GM23248 (cell line): ENCODE data around the gene MYO1G. TPM values are rescaled to one million over a fixed set of nuclear protein-coding genes. Genes with fewer than 3 reads are reported as not detected.

Source experiments
- DNase-seq: peaks from one replicate; pipeline ENCODE4 v3.0.0-alpha.2; 2015
- H2AFZ ChIP-seq: fragments of 200-600 bp; sonication (generic); 2 replicates; pipeline ENCODE4 v1.6.1; 2016; ENCODE audit warnings: antibody characterized with exemption
- H3F3A ChIP-seq: fragments of 200-600 bp; sonication (generic); 2 replicates; pipeline ENCODE4 v1.6.1; 2016; ENCODE audit warnings: mild to moderate bottlenecking, antibody characterized with exemption, mixed run types; ENCODE audit not compliant: insufficient read depth
- H3K27ac ChIP-seq: fragments of 200-600 bp; sonication (generic); 2 replicates; pipeline ENCODE4 v1.5.1; 2016; ENCODE audit warnings: mild to moderate bottlenecking
- H3K27me3 ChIP-seq: fragments of 200-600 bp; sonication (generic); replicated peaks from 2 replicates; pipeline ENCODE4 v1.6.1; 2016; ENCODE audit warnings: mild to moderate bottlenecking; ENCODE audit not compliant: insufficient read depth
- H3K36me3 ChIP-seq: fragments of 200-600 bp; sonication (generic); 2 replicates; pipeline ENCODE4 v1.6.1; 2016; ENCODE audit warnings: low read depth, mild to moderate bottlenecking
- H3K4me1 ChIP-seq: fragments of 200-600 bp; sonication (generic); 2 replicates; pipeline ENCODE4 v1.6.1; 2016; ENCODE audit warnings: mild to moderate bottlenecking; ENCODE audit not compliant: insufficient read depth
- H3K4me2 ChIP-seq: fragments of 200-600 bp; sonication (generic); one replicate; pipeline ENCODE4 v1.6.1; 2016; ENCODE audit warnings: mild to moderate bottlenecking; ENCODE audit not compliant: unreplicated experiment
- H3K4me3 ChIP-seq: fragments of 200-600 bp; sonication (generic); 2 replicates; pipeline ENCODE4 v1.5.1; 2016; ENCODE audit warnings: mild to moderate bottlenecking
- H3K79me2 ChIP-seq: fragments of 200-600 bp; sonication (generic); 2 replicates; pipeline ENCODE4 v1.6.1; 2016; ENCODE audit warnings: mild to moderate bottlenecking; ENCODE audit not compliant: insufficient read depth
- H3K9ac ChIP-seq: fragments of 200-600 bp; sonication (generic); 2 replicates; pipeline ENCODE4 v1.6.1; 2016; ENCODE audit warnings: mild to moderate bottlenecking
- H3K9me2 ChIP-seq: fragments of 200-600 bp; sonication (generic); 2 replicates; pipeline ENCODE4 v1.6.1; 2016; ENCODE audit warnings: mixed run types, mild to moderate bottlenecking, moderate library complexity; ENCODE audit not compliant: insufficient read depth
- H3K9me3 ChIP-seq: fragments of 200-600 bp; sonication (generic); one replicate; pipeline ENCODE4 v1.6.1; 2017; ENCODE audit warnings: low read depth
- H4K20me1 ChIP-seq: fragments of 200-600 bp; sonication (generic); 2 replicates; pipeline ENCODE4 v1.6.0; 2016; ENCODE audit not compliant: insufficient read depth
- EZH2 ChIP-seq: fragments of 200-600 bp; sonication (generic); IDR thresholded peaks from 2 replicates; pipeline ENCODE4 v1.6.1; 2018; ENCODE audit warnings: antibody characterized with exemption, mild to moderate bottlenecking; ENCODE audit not compliant: insufficient read depth, poor library complexity, severe bottlenecking
- EZH2phosphoT487 ChIP-seq: fragments of 200-600 bp; sonication (generic); IDR thresholded peaks from 2 replicates; pipeline ENCODE4 v1.6.1; 2018; ENCODE audit warnings: antibody characterized with exemption, moderate library complexity, mild to moderate bottlenecking, low read depth; ENCODE audit not compliant: insufficient read depth
- WGBS, 2 experiments: methylation state at CpG; one replicate each; pipeline ENCODE4 v1.1.6; 2015 to 2017; ENCODE audit warnings: low lambda C conversion rate in 2 of 2, low coverage in 1 of 2; ENCODE audit errors: missing lambda C conversion rate in 2 of 2; 5-methylcytosine and 5-hydroxymethylcytosine counted together
- in situ Hi-C: fragments of 300-500 bp; cut with MboI; formaldehyde crosslinking; loops from 2 replicates; pipeline ENCODE4 v1.15.0; 2020
- polyA plus RNA-seq: library from polyadenylated mRNA; unstranded; fragments of >200 nt; fragmentation: Nextera tagmentation; extraction: Ambion mirVana; gene quantifications from 2 replicates; pipeline ENCODE4 v1.2.1, GENCODE V29; 2016
- total RNA-seq: library from RNA; depleted of rRNA; stranded (reverse); fragments of >200 nt; shearing (Covaris generic); gene quantifications from 2 replicates; pipeline ENCODE4 v1.2.3, GENCODE V29; 2014

The MYO1G gene
- total and polyA plus RNA-seq, 2 experiments from 2014 or later = not detected

DNA sequence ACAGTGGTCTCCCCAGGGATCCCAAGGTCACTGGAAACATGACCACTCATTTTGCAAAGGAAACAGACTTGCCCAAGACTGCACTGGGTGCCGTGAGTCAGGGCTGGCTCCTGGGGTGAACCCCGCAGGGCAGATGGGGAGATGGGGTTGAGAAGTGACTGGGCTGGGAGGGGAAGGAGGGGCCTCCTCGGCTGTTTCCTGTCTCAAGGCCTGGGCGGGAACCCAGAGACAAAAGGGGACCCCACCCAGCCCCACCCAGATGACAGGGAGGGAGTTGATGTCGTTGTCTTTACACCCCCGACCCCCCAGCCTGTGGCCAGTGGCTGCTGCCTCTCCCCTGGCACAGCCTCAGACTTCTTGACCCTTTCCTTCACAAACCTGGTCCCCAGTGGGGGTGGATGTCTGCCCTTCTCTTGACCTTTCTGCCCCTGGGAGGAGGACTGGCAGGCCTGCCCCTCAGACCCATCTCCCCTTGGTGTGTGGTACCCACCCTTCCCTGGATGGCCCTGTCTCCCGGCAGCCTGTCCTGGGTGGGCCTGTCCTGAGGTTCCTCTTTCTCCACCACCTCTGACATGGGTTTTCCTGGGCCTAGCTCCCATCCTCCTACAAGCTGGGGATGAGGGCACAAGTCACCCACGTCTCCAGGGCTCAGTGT is 1.4 kb downstream of the MYO1G start:
- no peak overlapping the region for H3K4me3 ChIP-seq
- H3K9me2 ChIP-seq = no peaks in the 10 kb centered on the region
- peaks cover 18% of the 10 kb centered on the region for H3K4me1 ChIP-seq
- H3K36me3 ChIP-seq = peaks cover under 1% of the 10 kb centered on the region; the same call in 1 of the 2 replicates
- no peaks in the 10 kb centered on the region for H4K20me1 ChIP-seq
- H2AFZ ChIP-seq = no peak overlapping the region
- no peak overlapping the region for H3K27ac ChIP-seq
- DNase-seq = peak; percentile 35
- H3K4me2 ChIP-seq = no peak overlapping the region
- H3F3A ChIP-seq = peaks cover 24% of the 10 kb centered on the region
- in situ Hi-C loops = no loop called here
- H3K27me3 ChIP-seq = no peaks in the 10 kb centered on the region
- H3K9ac ChIP-seq = no peak overlapping the region
- H3K79me2 ChIP-seq = no peaks in the 10 kb centered on the region
- TF ChIP-seq EZH2 = no peak
- TF ChIP-seq EZH2phosphoT487 = no peak
- no peaks in the 10 kb centered on the region for H3K9me3 ChIP-seq
- 44 to 82% methylated on average over 4 to 8 of the region's 8 CpGs for WGBS, 2 experiments

- Histone ChIP-seq H3K9ac (no peak overlapping the region), H3K4me1 (peaks cover 18% of the 10 kb centered on the region), H3K4me3 (no peak overlapping the region), H3K27me3 (no peaks in the 10 kb centered on the region), H3K79me2 (no peaks in the 10 kb centered on the region), H2AFZ (no peak overlapping the region), H3K9me3 (no peaks in the 10 kb centered on the region), H3K4me2 (no peak overlapping the region), H3F3A (peaks cover 21% of the 10 kb centered on the region), H3K9me2 (no peaks in the 10 kb centered on the region), H3K27ac (no peak overlapping the region), H4K20me1 (no peaks in the 10 kb centered on the region), H3K36me3 (no peaks in the 10 kb centered on the region)
- TF ChIP-seq EZH2 = no peak
- TF ChIP-seq EZH2phosphoT487 = no peak
- 93 to 94% methylated on average over 17 of the region's 17 CpGs for WGBS, 2 experiments
- in situ Hi-C loops = no loop called here
- DNase-seq = no peak
Measured at GRCh38 chr7:44976746-44977196, 2.0 kb downstream of the MYO1G start.

DNA sequence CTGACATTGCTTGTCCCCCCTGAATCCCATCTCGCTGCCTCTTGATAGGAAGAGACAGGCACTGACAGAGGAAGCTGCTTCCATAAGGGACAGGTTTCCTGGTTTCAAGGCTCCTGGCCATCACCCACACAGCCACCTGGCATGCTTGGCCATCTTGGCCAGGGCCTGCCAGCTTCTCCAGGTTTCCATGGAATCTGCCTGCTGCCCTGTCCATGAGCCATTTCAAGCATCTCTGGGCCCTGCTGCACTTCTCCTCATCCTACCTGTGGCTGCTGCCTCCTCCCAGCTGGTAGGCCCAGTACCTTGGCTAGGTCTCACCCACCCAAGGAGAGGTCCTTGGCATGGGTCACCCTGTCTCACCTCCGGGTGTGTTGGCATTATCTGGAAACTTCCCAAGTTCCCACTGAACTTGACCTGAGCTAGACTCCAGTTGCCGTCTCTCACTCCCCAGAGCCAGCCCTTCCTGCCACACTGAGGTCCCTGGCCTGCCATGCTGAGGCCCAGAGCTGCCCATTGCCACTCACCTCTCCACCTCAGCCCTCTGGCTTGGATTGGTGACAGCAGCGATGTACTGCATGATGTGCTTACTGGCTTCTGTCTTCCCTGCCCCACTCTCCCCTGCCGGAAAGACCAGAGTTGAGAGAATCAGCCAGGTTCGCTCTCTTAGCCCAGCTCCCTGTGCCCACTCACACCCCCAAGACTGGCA is 2.6 kb downstream of the MYO1G start:
- Histone ChIP-seq H3K27me3 (no peaks in the 10 kb centered on the region), H3K79me2 (no peaks in the 10 kb centered on the region), H3K36me3 (no peaks in the 10 kb centered on the region), H3K27ac (no peak overlapping the region), H3K4me3 (no peak overlapping the region), H4K20me1 (no peaks in the 10 kb centered on the region), H3K9me3 (no peaks in the 10 kb centered on the region), H3K4me1 (peaks cover 18% of the 10 kb centered on the region), H3K4me2 (no peak overlapping the region), H2AFZ (no peak overlapping the region), H3K9ac (no peak overlapping the region), H3F3A (peaks cover 15% of the 10 kb centered on the region), H3K9me2 (no peaks in the 10 kb centered on the region)
- WGBS, 2 experiments = 78 to 82% methylated on average over 6 of the region's 6 CpGs
- in situ Hi-C loops = no loop called here
- no peak for DNase-seq
- no peak for TF ChIP-seq EZH2phosphoT487
- TF ChIP-seq EZH2 = no peak

DNA sequence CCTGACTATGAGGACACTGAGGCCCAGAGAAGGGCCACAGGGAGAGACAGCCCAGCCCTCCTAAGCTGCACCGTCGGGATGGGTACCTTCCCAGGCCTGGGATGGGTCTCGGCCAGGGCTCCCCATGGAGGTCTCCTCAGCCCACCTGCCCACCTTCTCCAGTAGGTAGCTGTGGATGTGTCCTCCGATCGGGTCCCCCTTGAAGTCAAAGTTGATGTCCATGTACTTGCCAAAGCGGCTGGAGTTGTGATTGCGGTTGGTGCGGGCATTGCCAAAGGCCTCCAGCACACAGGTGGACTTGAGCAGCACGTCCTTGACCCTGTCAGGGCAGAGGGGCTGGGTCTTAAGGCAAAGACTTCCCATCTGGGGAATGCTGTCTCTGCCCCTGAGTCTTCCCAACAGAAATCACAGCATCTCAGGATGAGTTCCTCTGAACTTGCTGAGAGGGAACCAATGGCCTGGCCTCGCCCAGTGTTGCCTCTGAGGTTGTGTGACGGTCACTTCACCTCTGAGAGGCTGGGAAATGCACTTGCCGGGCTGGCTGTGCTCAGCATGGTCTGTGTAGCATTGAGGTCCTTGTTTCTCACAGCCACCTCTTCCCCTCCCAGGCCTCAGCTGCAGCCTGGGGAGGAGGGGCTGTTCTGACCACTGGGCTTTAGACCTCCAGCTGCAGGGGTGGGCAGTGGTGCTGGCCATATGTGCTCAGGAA is 3.3 kb downstream of the MYO1G start:
- H3K27ac ChIP-seq = no peak overlapping the region
- H3K4me2 ChIP-seq = no peak overlapping the region
- H3K9me2 ChIP-seq = no peaks in the 10 kb centered on the region
- no peak overlapping the region for H2AFZ ChIP-seq
- H3F3A ChIP-seq = peaks cover 9% of the 10 kb centered on the region
- H3K27me3 ChIP-seq = no peaks in the 10 kb centered on the region
- WGBS, 2 experiments = 89 to 93% methylated on average over 12 of the region's 12 CpGs
- H3K9me3 ChIP-seq = no peaks in the 10 kb centered on the region
- no peak overlapping the region for H3K9ac ChIP-seq
- H3K79me2 ChIP-seq = no peaks in the 10 kb centered on the region
- no peaks in the 10 kb centered on the region for H4K20me1 ChIP-seq
- H3K36me3 ChIP-seq = no peaks in the 10 kb centered on the region
- H3K4me1 ChIP-seq = peaks cover 12% of the 10 kb centered on the region
- in situ Hi-C loops = no loop called here
- no peak overlapping the region for H3K4me3 ChIP-seq
- TF ChIP-seq EZH2phosphoT487 = no peak
- no peak for DNase-seq
